Superior temporal gyrus (tissue), 1 donor: ENCODE results near the gene SHISA5.

Experiments used
- DNase-seq: peaks from one replicate; pipeline ENCODE4 v3.0.0-alpha.2; 2016; ENCODE audit errors: extremely low spot score

Gene SHISA5

DNA sequence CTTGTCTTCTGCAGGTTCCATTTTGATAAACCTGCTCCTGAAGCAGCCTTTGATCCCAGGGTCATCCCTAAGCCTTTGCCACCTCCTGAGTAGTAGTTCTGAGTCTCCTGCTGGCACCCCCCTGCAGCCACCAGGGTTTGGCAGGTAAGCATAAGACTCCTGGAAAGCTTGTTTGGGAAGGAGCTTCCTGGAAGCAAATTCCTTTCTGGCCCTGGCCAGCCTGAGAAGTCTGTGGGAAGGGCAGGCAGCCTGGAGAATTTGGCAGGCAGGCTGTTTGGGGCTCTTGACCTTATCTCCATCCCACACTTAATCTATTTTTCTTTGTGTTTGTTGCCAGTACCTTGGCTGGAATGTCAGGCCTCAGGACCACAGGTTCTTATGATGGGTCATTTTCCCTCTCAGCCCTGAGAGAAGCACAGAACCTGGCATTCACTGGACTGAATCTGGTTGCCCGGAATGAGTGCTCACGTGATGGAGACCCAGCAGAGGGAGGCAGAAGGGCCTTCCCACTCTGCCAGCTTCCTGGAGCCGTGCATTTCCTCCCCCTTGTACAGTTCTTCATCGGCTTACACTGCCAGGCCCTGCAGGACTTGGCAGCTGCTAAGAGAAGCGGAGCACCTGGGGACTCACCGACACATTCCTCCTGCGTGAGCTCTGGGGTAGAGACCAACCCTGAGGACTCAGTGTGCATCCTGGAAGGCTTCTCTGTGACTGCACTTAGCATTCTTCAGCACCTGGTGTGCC, 44.0 kb downstream of the SHISA5 start:
- no peak for DNase-seq

DNA sequence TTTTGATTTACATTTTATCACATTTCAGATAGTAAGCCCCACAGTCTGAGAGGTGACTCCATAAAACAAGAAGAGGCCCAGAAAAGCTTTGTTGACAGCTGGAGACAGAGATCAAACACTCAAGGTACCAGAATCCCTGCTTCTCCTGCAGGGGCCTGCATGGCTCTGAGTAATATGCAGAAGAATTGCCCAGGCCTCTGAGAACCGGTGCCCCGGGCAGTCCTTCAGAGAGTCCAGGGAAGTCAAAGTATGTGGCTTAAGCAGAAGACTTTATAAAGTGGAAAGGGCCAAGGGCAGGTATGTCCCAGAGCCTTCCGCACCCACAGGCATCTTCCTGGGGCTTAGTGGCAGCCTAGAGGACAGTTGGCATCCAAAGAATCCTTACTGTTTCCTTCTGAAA, 44.6 kb downstream of the SHISA5 start:
- no peak for DNase-seq

DNA sequence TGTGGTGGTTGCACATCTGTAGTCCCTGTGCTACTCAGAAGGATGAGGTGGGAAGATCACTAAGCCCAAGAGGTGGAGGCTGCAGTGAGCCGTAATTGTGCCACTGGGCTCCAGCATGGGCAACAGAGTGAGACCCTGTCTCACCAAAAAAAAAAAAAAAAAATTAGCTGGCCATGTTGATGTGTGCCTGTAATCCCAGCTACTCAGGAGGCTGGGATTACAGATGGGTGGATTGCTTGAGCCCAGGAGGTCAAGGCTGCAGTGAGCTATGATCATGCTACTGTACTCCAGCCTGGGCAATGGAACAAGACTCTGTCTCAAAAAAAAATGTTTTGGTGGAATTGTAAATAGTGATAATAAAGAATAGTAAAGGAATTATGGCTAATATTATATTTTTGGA, 47.5 kb downstream of the SHISA5 start:
- DNase-seq: no peak

DNA sequence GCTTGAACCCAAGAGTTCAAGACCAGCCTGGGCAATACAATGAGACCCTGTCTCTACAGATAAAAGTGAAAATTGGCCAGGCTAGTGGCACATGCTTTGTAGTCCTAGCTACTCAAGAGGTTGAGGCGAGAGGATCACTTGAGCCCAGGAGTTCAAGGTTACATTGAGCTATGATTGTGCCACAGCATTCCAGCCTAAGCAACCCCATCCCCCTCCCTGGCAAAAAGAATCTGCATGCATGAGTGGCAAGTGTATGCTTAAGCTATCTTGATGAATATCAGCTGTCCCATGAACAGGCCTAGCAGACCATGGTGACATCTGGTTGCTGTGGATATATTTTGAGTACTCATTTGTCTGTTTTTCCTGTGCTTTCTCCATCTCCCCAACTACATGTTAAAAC, 52.7 kb downstream of the SHISA5 start:
- DNase-seq: no peak

DNA sequence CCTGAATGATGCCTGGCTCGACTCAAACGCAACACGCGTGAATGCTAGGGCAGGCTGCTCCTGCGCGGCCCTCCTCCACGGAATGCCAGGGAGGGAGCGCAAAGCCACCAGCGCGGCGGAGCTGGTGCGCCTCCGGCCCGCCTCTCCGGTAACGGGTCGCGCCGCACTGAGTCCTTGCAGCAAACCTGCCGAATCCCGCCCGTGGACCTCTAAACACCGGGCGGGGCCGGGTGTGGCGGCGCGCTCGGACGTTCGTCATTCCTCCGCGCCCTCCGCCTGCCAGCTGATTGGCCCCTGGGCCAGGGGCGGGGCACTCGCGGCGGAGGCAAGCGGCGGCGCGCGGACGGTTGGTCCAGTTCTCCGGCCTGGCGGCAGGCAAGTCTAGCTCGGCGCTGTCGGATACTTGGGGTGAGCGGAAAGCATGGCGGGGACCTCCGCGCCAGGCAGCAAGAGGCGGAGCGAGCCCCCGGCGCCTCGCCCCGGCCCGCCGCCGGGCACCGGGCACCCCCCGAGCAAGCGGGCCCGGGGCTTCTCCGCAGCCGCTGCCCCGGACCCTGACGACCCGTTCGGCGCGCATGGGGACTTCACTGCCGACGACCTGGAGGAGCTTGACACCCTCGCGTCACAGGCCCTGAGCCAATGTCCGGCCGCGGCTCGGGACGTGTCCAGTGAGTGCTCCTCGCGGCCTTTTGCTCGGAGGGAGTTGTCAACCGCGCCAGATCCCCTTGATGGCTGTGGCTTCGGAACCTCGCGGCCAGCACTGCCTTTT, 57.4 kb downstream of the SHISA5 start, which contains the start of gene ATRIP:
Gene ATRIP, plus strand, starts transcription at position 313 of the 769 bp plus-strand sequence. Its CDS starts 109 bp downstream, at position 422.
- peak; percentile 88 for DNase-seq

DNA sequence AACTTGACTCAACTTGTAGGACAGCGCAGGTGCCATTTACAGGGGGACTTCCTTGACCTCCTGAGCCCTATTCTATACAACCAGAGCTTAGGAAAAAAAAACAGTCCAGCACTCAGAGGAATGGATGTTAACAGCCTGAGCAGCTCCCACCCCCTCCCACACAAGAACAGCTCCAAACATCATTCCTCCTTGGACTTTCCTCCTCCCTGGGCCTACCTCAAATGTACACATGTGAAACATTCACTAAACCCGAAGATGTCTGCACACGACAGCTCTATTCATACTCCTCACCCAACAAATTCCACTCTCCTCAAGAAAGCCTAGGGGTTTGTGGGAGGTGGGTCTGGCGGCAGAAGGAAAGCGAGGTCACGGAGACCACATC, 57.9 kb downstream of the SHISA5 start:
- DNase-seq: no peak

DNA sequence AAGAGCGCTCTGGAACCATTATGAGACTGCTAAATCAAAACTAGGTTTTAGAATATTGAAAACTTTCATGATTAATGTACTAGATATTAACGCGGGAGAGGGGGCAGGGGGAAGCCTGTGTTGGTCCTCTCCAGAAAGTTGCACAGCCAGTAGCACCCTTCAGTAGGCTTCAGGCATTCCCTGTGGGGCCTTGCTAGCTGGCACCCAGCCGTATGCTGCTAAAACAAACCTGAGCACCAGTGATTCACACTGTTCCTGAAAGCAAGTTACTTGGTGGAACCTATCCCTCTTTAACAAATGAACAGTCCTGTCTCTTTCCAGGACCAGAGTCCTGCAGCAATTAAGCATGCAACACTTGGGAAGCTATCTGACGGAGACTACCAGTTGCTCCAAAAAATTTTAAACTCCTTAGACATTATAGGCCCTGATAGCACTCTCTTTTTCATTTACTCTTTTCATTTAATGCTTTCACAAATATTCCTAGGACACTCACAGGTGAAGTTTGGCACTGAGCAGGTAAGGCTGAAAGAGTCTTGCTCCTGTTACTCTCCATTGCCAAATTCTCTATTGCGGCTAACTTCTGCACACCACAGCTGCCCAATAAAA, 58.6 kb downstream of the SHISA5 start:
- DNase-seq: no peak

DNA sequence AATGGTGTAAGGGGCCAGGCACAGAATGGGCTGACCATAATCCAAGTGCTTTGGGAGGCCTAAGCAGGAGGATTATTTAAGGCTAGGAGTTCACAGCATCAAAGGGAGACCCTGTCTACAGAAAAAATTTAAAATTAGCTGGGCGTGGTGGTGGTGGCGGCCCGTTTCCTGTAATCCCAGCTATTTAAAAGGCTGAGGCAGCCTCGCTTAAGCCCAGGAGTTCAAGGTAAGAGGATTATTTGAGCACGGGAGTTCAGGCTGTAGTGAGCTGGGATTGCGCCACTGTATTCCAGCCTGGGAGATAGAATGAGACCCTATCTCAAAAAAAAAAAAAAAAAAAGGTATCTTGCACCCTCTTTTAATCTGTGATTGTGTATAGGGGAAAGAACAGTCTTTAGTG, 62.0 kb downstream of the SHISA5 start:
- DNase-seq: no peak

DNA sequence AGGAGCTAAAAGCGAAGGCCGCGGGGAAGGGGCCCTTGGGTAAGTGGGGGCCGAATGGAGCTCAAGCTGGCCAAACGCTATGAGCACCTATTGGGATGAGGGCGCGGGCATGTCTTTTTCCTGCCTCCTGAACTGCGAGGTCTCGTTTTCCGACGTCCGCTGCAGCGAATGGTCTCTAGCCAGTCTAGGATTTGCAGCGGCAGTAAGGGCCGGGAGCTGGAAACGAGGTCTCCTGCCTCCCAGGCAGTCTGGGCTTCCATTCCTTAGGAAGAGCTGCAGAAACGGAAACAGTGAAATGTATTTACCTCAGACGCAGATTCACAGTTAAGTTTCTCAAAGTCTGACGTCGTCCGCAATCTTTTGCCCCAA, 63.4 kb downstream of the SHISA5 start:
- no peak for DNase-seq

DNA sequence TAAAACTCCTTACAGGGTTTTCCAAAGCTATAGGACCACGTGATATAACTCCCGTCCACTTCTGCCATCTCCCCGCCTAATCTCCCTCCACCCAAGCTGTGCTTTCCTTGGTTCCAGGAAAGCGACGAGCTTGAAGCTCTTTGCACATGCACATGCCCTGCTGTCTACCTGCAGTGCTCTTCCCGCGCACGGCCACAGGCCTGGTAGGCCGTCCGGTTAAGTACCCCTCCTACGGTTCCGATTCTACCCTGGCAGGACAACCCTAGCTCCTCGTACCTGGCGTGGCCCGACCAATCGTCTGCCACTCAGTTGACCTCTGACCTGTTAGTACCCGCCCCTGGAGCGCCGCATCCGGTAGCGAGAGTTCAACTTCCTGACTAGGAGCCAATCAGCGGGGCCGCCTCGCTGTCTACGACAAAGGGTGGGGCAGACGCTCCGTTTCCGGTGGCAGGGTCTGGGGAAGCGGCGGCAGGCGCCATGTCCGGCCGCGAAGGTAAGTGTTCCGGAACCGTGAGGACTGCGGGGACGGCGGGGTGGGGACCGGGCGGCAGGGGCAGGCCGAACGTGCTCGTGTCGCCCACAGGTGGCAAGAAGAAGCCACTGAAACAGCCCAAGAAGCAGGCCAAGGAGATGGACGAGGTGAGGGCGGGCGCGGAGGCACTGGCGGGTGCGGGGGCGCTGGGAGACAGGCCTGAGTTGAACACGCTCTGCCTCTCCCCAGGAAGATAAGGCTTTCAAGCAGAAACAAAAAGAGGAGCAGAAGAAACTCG, 64.0 kb downstream of the SHISA5 start, which contains the start of the genes CCDC51 and TMA7:
Gene CCDC51, minus strand, starts transcription at position 300 of the 770 bp plus-strand sequence. CDS start 4,991 bp downstream, outside the sequence.
Gene TMA7, plus strand, starts transcription at position 438 of the 770 bp plus-strand sequence. Its CDS starts 40 bp downstream, at position 478.
- DNase-seq: peak; percentile 99

DNA sequence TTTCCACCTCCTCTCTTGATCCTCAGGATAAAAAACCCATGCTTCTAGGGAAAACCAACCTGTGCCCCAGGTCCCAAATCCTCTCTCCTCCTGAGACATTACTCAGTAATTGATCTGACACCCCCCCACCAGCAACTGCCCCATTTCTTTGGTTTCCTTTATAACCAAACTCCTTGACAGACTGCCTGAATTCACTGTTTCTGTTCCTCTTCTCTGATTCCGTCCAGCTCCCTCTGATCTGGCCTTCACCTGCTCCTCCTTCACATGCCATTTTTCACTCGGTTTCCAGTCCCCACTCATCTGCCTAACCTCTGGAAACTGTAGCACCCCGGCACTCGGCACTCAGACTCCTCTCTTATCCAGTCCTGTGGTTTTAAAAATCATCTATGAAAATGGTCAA, 66.2 kb downstream of the SHISA5 start:
- no peak for DNase-seq

DNA sequence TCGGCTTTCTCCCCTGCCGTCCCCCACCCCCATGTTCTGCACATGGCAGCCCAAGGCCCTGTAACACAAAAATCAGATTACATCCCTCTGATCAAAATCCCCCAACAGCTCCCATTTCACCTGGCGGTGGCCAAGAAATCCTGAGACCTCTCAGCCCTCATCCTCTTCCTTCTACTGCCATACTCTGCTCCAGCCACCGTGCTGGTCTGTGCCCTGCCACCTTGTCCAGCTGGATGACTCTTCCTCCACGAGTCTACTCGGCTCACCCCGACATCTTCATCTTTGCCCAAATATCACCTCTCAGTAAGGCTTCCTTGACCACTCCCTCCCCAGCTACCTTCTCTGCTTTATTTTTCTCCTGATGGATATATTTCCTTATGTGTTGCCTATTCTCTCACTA, 67.1 kb downstream of the SHISA5 start:
- DNase-seq: no peak

DNA sequence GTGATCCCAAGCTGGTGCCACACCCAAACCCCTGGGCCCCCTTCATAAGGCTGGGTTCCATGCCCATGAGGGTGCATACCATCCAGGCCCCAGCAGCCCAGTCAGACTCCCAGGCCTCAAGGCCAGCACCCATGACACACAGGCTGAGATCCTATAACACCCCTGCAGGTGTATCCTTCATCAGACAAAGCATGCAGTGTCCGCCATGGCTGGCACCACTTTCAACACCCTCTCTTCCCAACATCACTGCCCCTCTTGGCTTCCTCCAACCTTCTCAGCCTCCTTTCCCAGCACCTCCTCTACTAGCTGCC, 67.5 kb downstream of the SHISA5 start:
- no peak for DNase-seq

DNA sequence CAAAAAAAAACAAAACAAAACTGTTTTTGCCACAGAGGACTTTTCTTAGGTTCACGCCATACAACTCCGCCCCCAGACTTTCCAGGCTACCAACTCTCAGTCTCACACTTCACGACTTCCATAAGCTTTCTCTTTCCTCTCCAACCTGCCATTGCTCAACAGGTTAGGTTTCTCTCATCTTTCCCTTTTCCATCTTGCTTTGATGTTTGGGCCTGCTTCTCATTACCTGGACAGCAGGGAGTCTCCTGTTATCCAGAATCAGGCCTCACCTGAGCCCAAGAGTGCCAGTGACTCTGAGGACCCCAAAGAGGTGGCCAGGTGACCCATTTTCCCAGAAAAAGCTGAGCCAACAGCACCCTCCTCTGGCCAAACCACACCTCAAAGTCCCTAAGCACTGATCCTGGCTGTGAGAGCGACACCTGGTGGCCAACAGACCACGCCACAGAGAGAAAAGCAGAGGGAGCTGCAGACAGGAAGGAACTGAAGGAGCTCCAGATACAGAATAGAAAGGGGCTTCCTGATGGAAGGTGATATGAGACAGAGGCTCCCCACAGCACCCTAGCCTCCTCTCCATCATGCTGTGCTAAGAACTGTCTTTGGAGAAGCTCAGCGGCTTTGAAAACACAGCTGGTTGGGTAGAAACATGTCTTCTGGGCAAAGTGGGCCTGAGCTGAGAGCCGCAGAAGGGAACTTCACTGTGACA, 68.0 kb downstream of the SHISA5 start:
- peak; percentile 95 for DNase-seq

DNA sequence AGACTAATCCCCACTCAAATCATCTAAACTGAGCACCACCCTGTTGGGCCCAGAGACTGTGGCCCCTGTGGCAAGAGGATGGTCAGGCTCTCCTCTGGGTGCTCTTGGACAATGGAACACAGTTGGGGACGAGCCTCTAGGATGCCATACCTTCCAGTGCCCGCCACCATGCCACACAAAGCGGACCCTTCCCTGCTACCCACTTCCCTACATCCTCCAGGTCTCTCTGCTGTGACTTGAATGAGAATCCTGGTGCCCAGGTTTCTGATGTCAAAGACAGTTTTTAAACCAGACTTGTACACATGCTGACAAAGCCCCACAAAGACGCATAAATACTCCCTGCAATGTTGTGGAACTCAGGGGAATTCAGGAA, 68.8 kb downstream of the SHISA5 start:
- DNase-seq: no peak

DNA sequence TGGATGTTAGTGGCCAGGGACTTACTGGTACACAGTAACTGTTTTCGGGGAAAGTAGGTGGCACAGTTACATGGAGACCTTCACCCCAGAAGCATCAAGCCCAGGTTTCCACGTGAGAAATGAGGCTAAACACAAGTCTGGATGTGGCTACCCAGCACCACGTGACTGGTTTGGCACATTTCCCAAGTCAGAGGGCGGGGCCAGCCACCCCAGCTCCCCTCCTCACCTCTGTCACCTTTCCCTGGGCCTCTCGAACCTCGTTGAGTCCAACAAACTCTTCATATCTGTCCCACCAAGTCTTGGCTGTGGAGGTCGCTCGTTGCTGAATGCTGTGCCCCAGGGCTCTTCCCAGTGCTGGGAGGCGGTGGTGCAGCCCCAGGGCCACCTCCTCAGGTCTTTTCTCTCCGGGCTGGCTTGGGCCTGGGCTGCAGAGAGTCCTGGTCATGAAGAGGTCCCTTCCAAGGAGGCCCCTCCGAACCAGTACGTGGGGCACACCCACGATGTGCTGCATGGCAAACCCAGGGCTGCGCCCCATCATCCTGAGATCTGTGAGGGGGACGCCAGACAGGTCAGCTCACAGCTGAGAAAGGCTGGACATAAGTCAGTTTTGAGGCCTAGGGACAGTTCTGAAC, 69.3 kb downstream of the SHISA5 start:
- no peak for DNase-seq

DNA sequence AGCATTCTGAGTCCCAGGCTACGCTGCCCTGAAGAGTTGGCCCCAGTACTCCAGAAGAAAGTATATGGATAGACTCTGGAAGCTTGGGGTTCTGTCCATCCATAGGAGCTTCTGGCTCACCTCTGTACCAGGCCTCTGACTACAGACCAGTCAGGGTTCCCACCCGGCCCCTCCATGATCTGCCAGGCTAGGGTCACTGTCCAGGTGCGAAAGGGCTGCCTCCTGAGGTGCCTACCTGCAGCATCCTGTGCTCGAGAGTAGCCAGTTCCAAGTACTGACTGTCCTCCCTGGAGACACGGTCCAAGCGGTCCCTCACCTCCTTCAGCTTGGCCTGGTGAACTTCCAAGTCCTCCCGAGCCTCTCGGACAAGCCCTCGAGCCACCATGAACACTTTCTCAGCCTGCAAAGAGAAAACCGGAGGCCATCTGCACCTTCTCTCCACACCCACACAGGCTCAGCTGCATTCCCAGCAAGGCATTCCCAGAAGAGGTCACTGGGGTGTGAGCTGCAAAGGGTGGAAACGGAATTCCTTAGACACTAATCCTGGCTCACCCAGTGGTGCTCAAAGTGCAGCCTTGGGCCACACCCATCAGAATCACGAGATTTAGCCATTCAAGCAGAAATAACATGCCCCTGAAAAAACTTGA, 70.4 kb downstream of the SHISA5 start:
- no peak for DNase-seq

DNA sequence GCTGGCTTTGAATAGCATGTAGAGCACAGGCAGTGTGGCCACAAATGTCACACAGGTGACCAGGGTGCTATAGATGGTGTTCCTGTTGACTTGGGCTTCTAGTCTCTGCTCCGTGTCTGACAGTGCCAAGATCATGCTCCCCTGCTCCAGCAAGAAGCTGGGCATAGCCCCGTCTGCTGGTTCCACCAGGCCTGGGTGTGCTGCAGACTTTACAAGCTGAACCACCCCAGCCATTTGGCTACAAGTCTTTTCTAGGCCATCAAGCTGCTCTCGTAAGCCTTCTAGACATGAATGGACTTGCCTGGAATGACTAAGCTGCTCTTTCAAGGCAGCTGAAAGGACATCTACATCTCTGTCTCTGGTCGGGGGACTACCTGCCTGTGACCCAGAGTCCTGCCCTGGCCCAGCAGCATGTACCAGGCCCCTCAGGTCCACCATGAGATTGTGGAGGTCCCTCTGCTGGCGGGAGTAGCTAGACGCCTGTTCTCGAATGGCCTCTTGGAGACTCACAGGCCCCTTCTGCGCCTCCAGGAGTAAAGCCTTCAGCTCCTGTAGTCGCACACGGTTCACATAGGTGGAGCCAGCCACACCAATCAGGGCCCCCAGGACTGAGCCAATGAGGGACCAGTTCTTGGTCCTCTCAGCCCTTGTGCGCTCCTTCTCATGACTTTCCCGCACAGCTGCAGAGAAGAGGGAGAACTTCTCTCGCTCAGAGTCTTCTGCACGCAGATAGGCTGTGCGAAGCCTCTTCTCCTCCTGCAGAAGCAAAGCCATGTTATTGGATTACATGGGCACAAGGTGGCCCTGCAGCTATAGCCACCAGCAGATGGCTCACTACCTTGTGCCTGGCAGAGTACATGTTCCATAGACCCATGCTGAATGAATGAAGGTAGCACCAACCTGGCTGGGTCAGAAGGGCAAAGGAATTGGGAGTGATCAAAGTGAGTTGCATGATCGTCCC, 71.3 kb downstream of the SHISA5 start:
- no peak for DNase-seq
